NCI-H345 treated with DMSO at 0.1 percent for 48 hours (cell line): ENCODE data around the gene CIPC.
A peak's percentile ranks its signal among the peaks of the same experiment; 100 is the strongest.

ENCODE experiments used
- DNase-seq: peaks from one replicate; lab custom pipeline; 2025; ENCODE audit not compliant: unreplicated experiment; lab: John Stamatoyannopoulos, UW

Gene CIPC

GRCh38 chr14:77099425-77100167 lies 1.5 kb downstream of the CIPC start:
- DNase-seq: no peak

- DNase-seq: no peak
Observed at GRCh38 chr14:77100961-77101360, 2.9 kb downstream of the CIPC start.

GRCh38 chr14:77102154-77102553 lies 4.1 kb downstream of the CIPC start:
- no peak for DNase-seq

- DNase-seq: no peak
Observed at GRCh38 chr14:77103475-77103874, 5.4 kb downstream of the CIPC start.

- no peak for DNase-seq
Observed at GRCh38 chr14:77103951-77104350, 5.9 kb downstream of the CIPC start.

- DNase-seq: no peak
Observed at GRCh38 chr14:77104393-77104792, 6.3 kb downstream of the CIPC start.

GRCh38 chr14:77105145-77105939 lies 7.3 kb downstream of the CIPC start:
- no peak for DNase-seq

- DNase-seq: no peak
Observed at GRCh38 chr14:77106666-77107065, 8.6 kb downstream of the CIPC start.

- no peak for DNase-seq
Observed at GRCh38 chr14:77107228-77107627, 9.2 kb downstream of the CIPC start.

- DNase-seq: no peak
Observed at GRCh38 chr14:77108753-77109152, 10.7 kb downstream of the CIPC start.

- DNase-seq: no peak
Observed at GRCh38 chr14:77109656-77110055, 11.6 kb downstream of the CIPC start.

GRCh38 chr14:77110286-77110685 lies 12.2 kb downstream of the CIPC start:
- DNase-seq: no peak

GRCh38 chr14:77111021-77111420 lies 13.0 kb downstream of the CIPC start:
- no peak for DNase-seq

GRCh38 chr14:77113644-77114043 lies 15.6 kb downstream of the CIPC start:
- no peak for DNase-seq

GRCh38 chr14:77114609-77115008 lies 16.6 kb downstream of the CIPC start:
- no peak for DNase-seq

- DNase-seq: no peak
Observed at GRCh38 chr14:77116172-77116817, 18.2 kb downstream of the CIPC start.

- no peak for DNase-seq
Observed at GRCh38 chr14:77119851-77120250, 21.8 kb downstream of the CIPC start.

- peak; percentile 51 for DNase-seq
Observed at GRCh38 chr14:77120771-77121743, 23.0 kb downstream of the CIPC start.

GRCh38 chr14:77122526-77123125 lies 24.6 kb downstream of the CIPC start:
- DNase-seq: no peak
